IMR-90 (cell line): ENCODE results near the gene ANKRD9. TPM values are rescaled to one million over a fixed set of nuclear protein-coding genes. Genes with fewer than 3 reads are reported as not detected.

Experiments
- ATAC-seq: fragments of 200-7000 bp; cut with Tn5 transposase; 2 replicates; pipeline ENCODE4 v1.9.1; 2020; ENCODE audit warnings: low read depth, mild to moderate bottlenecking, moderate library complexity
- BruUV-seq: library from RNA; stranded (reverse); fragments of 400-500 nt; replicated peaks from 2 replicates; lab custom pipeline; 2021; lab: Mats Ljungman, UMichigan
- CTCF ChIA-PET: fragments of 300-600 bp; formaldehyde crosslinking; extraction: SDS; loops from one replicate; lab custom pipeline; 2021; ENCODE audit warnings: antibody characterized with exemption; lab: Yijun Ruan, JAX
- POLR2A ChIA-PET: fragments of 300-600 bp; sonication (Branson Sonifier 250); formaldehyde crosslinking; loops from one replicate; lab custom pipeline; 2022; ENCODE audit warnings: antibody characterized with exemption; ENCODE audit not compliant: unreplicated experiment; lab: Charles Lee
- DNase-seq: peaks from one replicate; pipeline ENCODE4 v3.0.0; 2013
- H2AFZ ChIP-seq: replicated peaks from 2 replicates; pipeline ENCODE3; 2013; ENCODE audit warnings: low read length, mild to moderate bottlenecking; ENCODE audit not compliant: poor library complexity
- H2AK5ac ChIP-seq: 2 replicates; pipeline ENCODE4 v1.6.1; 2013; ENCODE audit warnings: low read depth, low read length, inconsistent platforms
- H2AK9ac ChIP-seq: replicated peaks from 2 replicates; pipeline ENCODE3; 2013; ENCODE audit warnings: mild to moderate bottlenecking, low read depth, low read length, moderate library complexity; ENCODE audit not compliant: poor library complexity
- H2BK120ac ChIP-seq: 2 replicates; pipeline ENCODE4 v1.6.1; 2013; ENCODE audit warnings: low read depth, low read length, inconsistent platforms
- H2BK15ac ChIP-seq: 3 replicates; pipeline ENCODE4 v1.6.1; 2013; ENCODE audit warnings: low read depth, low read length, inconsistent platforms
- H2BK20ac ChIP-seq: 2 replicates; pipeline ENCODE4 v1.6.1; 2013; ENCODE audit warnings: low read depth, mild to moderate bottlenecking, inconsistent platforms, low read length, moderate library complexity
- H2BK5ac ChIP-seq: 2 replicates; pipeline ENCODE4 v1.6.1; 2013; ENCODE audit warnings: mild to moderate bottlenecking, low read depth, low read length, inconsistent platforms; ENCODE audit not compliant: poor library complexity, severe bottlenecking
- H3K14ac ChIP-seq: replicated peaks from 2 replicates; pipeline ENCODE4 v1.6.1; 2013; ENCODE audit warnings: low read depth, low read length, inconsistent platforms
- H3K18ac ChIP-seq: 2 replicates; pipeline ENCODE4 v1.6.1; 2013; ENCODE audit warnings: low read depth, low read length, control low read depth
- H3K23ac ChIP-seq: 2 replicates; pipeline ENCODE4 v1.6.1; 2013; ENCODE audit warnings: low read depth, low read length, inconsistent platforms
- H3K27ac ChIP-seq: 2 replicates; pipeline ENCODE4 v1.5.1; 2013; ENCODE audit warnings: mild to moderate bottlenecking, control low read depth, low read length; ENCODE audit not compliant: insufficient read depth
- H3K27me3 ChIP-seq: 2 replicates; pipeline ENCODE4 v1.6.1; 2013; ENCODE audit warnings: low read length; ENCODE audit not compliant: control insufficient read depth, insufficient read depth
- H3K36me3 ChIP-seq: 2 replicates; pipeline ENCODE4 v1.6.1; 2013; ENCODE audit warnings: low read length, mixed read lengths; ENCODE audit not compliant: control insufficient read depth, insufficient read depth
- H3K4ac ChIP-seq: 2 replicates; pipeline ENCODE4 v1.6.1; 2013; ENCODE audit warnings: low read depth, low read length, inconsistent platforms
- H3K4me1 ChIP-seq: 2 replicates; pipeline ENCODE4 v1.6.1; 2013; ENCODE audit warnings: low read length, mixed read lengths; ENCODE audit not compliant: control insufficient read depth, insufficient read depth
- H3K4me2 ChIP-seq: 2 replicates; pipeline ENCODE4 v1.6.1; 2013; ENCODE audit warnings: low read depth, mild to moderate bottlenecking, control low read depth, low read length, moderate library complexity
- H3K4me3 ChIP-seq: 2 replicates; pipeline ENCODE4 v1.5.1; 2013; ENCODE audit warnings: low read depth, mild to moderate bottlenecking, control low read depth, low read length, moderate library complexity; ENCODE audit not compliant: insufficient read depth
- H3K56ac ChIP-seq: 2 replicates; pipeline ENCODE4 v1.6.1; 2013; ENCODE audit warnings: low read length, inconsistent platforms; ENCODE audit not compliant: insufficient read depth; ENCODE audit errors: extremely low read depth
- H3K79me1 ChIP-seq, 2 experiments: 2 replicates each; pipeline ENCODE4 v1.6.1; 2013; ENCODE audit warnings: low read length in 2 of 2, inconsistent platforms in 1 of 2, low read depth in 1 of 2
- H3K9ac ChIP-seq: 2 replicates; pipeline ENCODE4 v1.6.1; 2013; ENCODE audit warnings: low read depth, low read length, control low read depth
- H3K9me1 ChIP-seq: 2 replicates; pipeline ENCODE4 v1.6.1; 2013; ENCODE audit warnings: low read length, inconsistent platforms; ENCODE audit not compliant: insufficient read depth
- H3K9me3 ChIP-seq: 2 replicates; pipeline ENCODE4 v1.6.1; 2013; ENCODE audit warnings: low read length; ENCODE audit not compliant: control insufficient read depth, insufficient read depth
- H4K20me1 ChIP-seq: 2 replicates; pipeline ENCODE4 v1.6.1; 2013; ENCODE audit warnings: low read length, inconsistent platforms; ENCODE audit not compliant: insufficient read depth
- H4K5ac ChIP-seq: 2 replicates; pipeline ENCODE4 v1.6.1; 2013; ENCODE audit warnings: mild to moderate bottlenecking, low read depth, low read length, control low read depth
- H4K8ac ChIP-seq, 2 experiments: 2 replicates each; pipeline ENCODE4 v1.6.1; 2013; ENCODE audit warnings: low read depth in 2 of 2, low read length in 2 of 2, control low read depth in 1 of 2, inconsistent platforms in 1 of 2
- H4K91ac ChIP-seq: 2 replicates; pipeline ENCODE4 v1.6.1; 2013; ENCODE audit warnings: low read depth, low read length, inconsistent platforms; ENCODE audit not compliant: insufficient read depth
- CEBPB ChIP-seq: IDR thresholded peaks from 2 replicates; pipeline ENCODE4 v1.6.1; 2012; ENCODE audit warnings: low read depth, low read length, improper control_type of control experiment
- FOS ChIP-seq: fragments of 150-350 bp; IDR thresholded peaks from 2 replicates; pipeline ENCODE4 v1.6.1; 2016; ENCODE audit warnings: low read depth, low read length
- NFE2L2 ChIP-seq: fragments of 150-350 bp; IDR thresholded peaks from 2 replicates; pipeline ENCODE4 v1.6.1; 2016; ENCODE audit warnings: low read depth, mild to moderate bottlenecking, low read length
- POLR2A ChIP-seq: IDR thresholded peaks from 2 replicates; pipeline ENCODE4 v1.6.1; 2012; ENCODE audit warnings: mild to moderate bottlenecking, low read depth, low read length
- RCOR1 ChIP-seq: IDR thresholded peaks from 2 replicates; pipeline ENCODE4 v1.6.1; 2012; ENCODE audit warnings: mild to moderate bottlenecking, low read length, improper control_type of control experiment; ENCODE audit not compliant: insufficient replicate concordance
- WGBS, 2 experiments: methylation state at CpG; one replicate each; pipeline versions ENCODE4 v1.1.5 to v1.1.7; 2013; ENCODE audit warnings: missing lambda C conversion rate in 2 of 2; ENCODE audit not compliant: insufficient read length in 1 of 2; ENCODE audit errors: extremely low coverage in 2 of 2; 5-methylcytosine and 5-hydroxymethylcytosine counted together
- dilution Hi-C: fragments of 300-500 bp; cut with HindIII; formaldehyde crosslinking; loops from one replicate; pipeline ENCODE4 v1.14.3; 2018; ENCODE audit warnings: low sequenced_read_pairs; ENCODE audit not compliant: unreplicated experiment
- in situ Hi-C: fragments of 300-500 bp; cut with MboI; formaldehyde crosslinking; loops from 3 replicates; pipeline ENCODE4 v1.14.3; 2019; ENCODE audit warnings: low sequenced_read_pairs, inconsistent platforms, mixed read lengths
- intact Hi-C: fragments of 100-400 bp; cut with micrococcal nuclease; formaldehyde crosslinking; loops from 2 replicates; pipeline ENCODE4 v1.10.0; 2022
- polyA plus RNA-seq, 3 experiments: library from polyadenylated mRNA; depleted of rRNA; stranded (reverse); fragments of >200 nt; gene quantifications; 2 replicates each; pipeline ENCODE4 v1.2.3, GENCODE V29; 2012; ENCODE audit warnings: low replicate concordance in 1 of 3
- total RNA-seq: library from RNA; depleted of rRNA; stranded (reverse); fragments of >200 nt; gene quantifications from 2 replicates; pipeline ENCODE4 v1.2.3, GENCODE V29; 2012

ANKRD9 gene
- total and polyA plus RNA-seq, 2 of the 4 experiments (the other 2 are of a cell fraction): 3.9 to 15.7 TPM

DNA sequence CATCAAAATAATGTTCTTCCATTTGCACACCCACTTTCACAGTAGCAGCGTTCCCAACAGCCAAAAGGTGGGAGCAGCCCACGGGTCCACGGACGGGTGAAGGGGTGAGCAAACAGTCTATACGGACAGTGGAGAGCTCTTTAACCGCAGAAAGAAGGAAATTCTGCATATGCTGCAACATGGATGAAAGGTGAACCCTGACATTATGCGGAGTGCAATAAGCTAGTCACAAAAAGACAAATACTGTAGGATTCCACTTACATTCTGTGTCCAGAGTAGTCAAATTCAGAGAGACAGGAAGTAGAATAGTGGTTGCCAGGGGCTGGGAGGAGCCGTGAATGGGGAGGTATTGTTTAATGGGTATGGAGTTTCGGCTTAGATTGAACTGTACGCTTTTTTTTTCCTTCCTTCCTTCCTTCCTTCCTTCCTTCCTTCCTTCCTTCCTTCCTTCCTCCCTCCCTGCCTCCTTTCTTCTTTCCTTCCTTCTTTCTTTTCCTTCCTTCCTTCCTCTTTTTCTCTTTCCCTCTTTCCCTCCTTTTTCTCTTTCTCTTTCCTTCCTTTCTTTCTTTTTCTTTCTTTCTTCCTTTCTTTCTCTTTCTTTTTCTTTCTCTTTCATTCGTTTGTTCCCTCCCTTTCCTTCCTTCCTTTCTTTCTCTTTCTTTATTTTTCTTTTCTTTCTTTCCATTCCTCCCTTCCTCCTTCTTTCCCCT lies 15.8 kb upstream of the ANKRD9 start:
- intact Hi-C loops: loop anchor here (5.0 kb wide), 1 partner anchor 167 kb away; no protein-coding TSS in a partner anchor
- H2BK5ac ChIP-seq: peak overlapping the region; percentile 44

More for the DNA sequence above, 15.8 kb upstream of the ANKRD9 start:
- peak overlapping the region; percentile 59 for H2BK120ac ChIP-seq
- H3K79me1 ChIP-seq: peaks cover 0 to 9% of the 10 kb centered on the region in 2 experiments; a peak in 1 of 4 replicates
- peak overlapping the region; percentile 91 for H2AFZ ChIP-seq
- POLR2A ChIA-PET: no interaction called here
- H2AK9ac ChIP-seq: peak overlapping the region; percentile 95
- H3K4ac ChIP-seq: peak overlapping the region; percentile 91
- H3K14ac ChIP-seq: peak overlapping the region; percentile 95
- H3K36me3 ChIP-seq: no peaks in the 10 kb centered on the region
- H2BK20ac ChIP-seq: no peak overlapping the region
- peaks cover 3% of the 10 kb centered on the region; the same call in 1 of the 2 replicates for H3K9me1 ChIP-seq
- WGBS, 2 experiments: no CpG with 5 or more reads among the region's 11 CpGs
- peak overlapping the region; percentile 72 for H3K56ac ChIP-seq
- ATAC-seq (peak; percentile 28), DNase-seq (peak; percentile 59)
- H3K4me1 ChIP-seq: peaks cover 6% of the 10 kb centered on the region; the same call in 1 of the 2 replicates
- H4K8ac ChIP-seq: peak overlapping the region; percentile 92 to 95
- H3K23ac ChIP-seq: peak overlapping the region; percentile 73
- H3K9me3 ChIP-seq: no peaks in the 10 kb centered on the region
- BruUV-seq: no TSS peak
- peak overlapping the region; percentile 61 for H4K5ac ChIP-seq
- CTCF ChIA-PET: interaction anchor here (0.5 to 1.3 kb wide), 12 partner anchors 14 to 771 kb away, joined by 3 to 7 read pairs (median 3); partner anchors contain the start of gene ANKRD9
- peak overlapping the region; percentile 84 for H4K91ac ChIP-seq
- H2BK15ac ChIP-seq: peak overlapping the region; percentile 88; the same call in 2 of the 3 replicates
- peak overlapping the region; percentile 62 for H3K27ac ChIP-seq
- peak overlapping the region; percentile 99 for H2AK5ac ChIP-seq
- H3K9ac ChIP-seq: peak overlapping the region; percentile 71
- TF ChIP-seq NFE2L2 (no peak), CEBPB (no peak), FOS (no peak), POLR2A (no peak), RCOR1 (no peak)
- in situ Hi-C loops (no loop called here), dilution Hi-C loops (no loop called here)
- H4K20me1 ChIP-seq: no peaks in the 10 kb centered on the region
- H3K27me3 ChIP-seq: no peaks in the 10 kb centered on the region
- peak overlapping the region; percentile 89 for H3K4me2 ChIP-seq
- peak overlapping the region; percentile 62 for H3K4me3 ChIP-seq
- peak overlapping the region; percentile 5 for H3K18ac ChIP-seq
